Sigmoid colon (tissue), 7 donors: ENCODE data around the gene ROMO1. TPM values are rescaled to one million over a fixed set of nuclear protein-coding genes. Genes with fewer than 3 reads are reported as not detected.
"Not testable (repeated sequence)": the region's sequence is repeated elsewhere in the genome, so short reads cannot be mapped to it uniquely, and the experiment has no call there.

Experiments used
- DNase-seq: peaks from one replicate; pipeline ENCODE4 v3.0.0-alpha.2; 2019
- H3K27ac ChIP-seq, 4 donors: fragments of 200-600 bp; sonication (generic); one replicate each; pipeline ENCODE4 v1.5.1; 2016 to 2019; ENCODE audit warnings: mild to moderate bottlenecking in 1 of 4
- H3K27me3 ChIP-seq, 3 donors: fragments of 200-600 bp; sonication (generic); one replicate each; pipeline ENCODE4 v1.5.1; 2019; ENCODE audit warnings: mild to moderate bottlenecking in 1 of 3
- H3K36me3 ChIP-seq, 4 donors: fragments of 200-600 bp; sonication (generic); one replicate each; pipeline ENCODE4 v1.5.1; 2016 to 2019
- H3K4me1 ChIP-seq, 4 donors: fragments of 200-600 bp; sonication (generic); one replicate each; pipeline ENCODE4 v1.5.1; 2017 to 2019
- H3K4me3 ChIP-seq, 4 donors: fragments of 200-600 bp; sonication (generic); one replicate each; pipeline ENCODE4 v1.5.1; 2017 to 2019; ENCODE audit warnings: mild to moderate bottlenecking in 2 of 4, moderate library complexity in 1 of 4
- H3K9me3 ChIP-seq, 4 donors: fragments of 200-600 bp in 3 of 4; sonication (generic) in 3 of 4; one replicate each; pipeline versions ENCODE4 v1.5.1 to v1.6.1; 2013 to 2019
- CTCF ChIP-seq, 4 experiments: fragments of 450-650 bp in 3 of 4; fragments of 200-600 bp in 1 of 4; IDR thresholded peaks; one replicate each; pipeline ENCODE4 v1.5.1; 2016 to 2019; ENCODE audit warnings: antibody characterized with exemption in 4 of 4, mild to moderate bottlenecking in 3 of 4, moderate library complexity in 2 of 4
- POLR2AphosphoS5 ChIP-seq, 4 donors: sonication (generic); formaldehyde crosslinking; IDR thresholded peaks; one replicate each; pipeline ENCODE4 v1.6.1; 2017; ENCODE audit warnings: antibody characterized with exemption in 4 of 4
- WGBS, 2 donors: extraction: QIAGEN DNeasy Blood & Tissue Kit; methylation state at CpG; one replicate each; pipeline ENCODE4 v1.1.7; 2013; 5-methylcytosine and 5-hydroxymethylcytosine counted together
- intact Hi-C: fragments of 100-400 bp; cut with DNase I; formaldehyde crosslinking; loops from one replicate; pipeline ENCODE4 v1.15.1; 2023
- polyA plus RNA-seq, 3 donors: library from polyadenylated mRNA; stranded (reverse); fragments of 200-250 nt; gene quantifications; one replicate each; pipeline ENCODE4 v1.2.3, GENCODE V29; 2013
- total RNA-seq, 4 donors: library from RNA; depleted of rRNA; stranded (reverse); fragments of >200 nt; gene quantifications; one replicate each; pipeline ENCODE4 v1.1.0, GENCODE V29; 2016
- donor health status: healthy with polysubstance abuse.
- donor health status: Bipolar disorder and iron deficiency.
- donor health status: healthy.

ROMO1 gene
- total and polyA plus RNA-seq, 7 donors, result 206 to 621 (median 486) TPM

- WGBS, 2 donors, result 61 to 81% methylated on average over 15 of the region's 15 CpGs
- TF ChIP-seq POLR2AphosphoS5 (IDR thresholded peaks at IDR 0.05), result peak in 1 of 4 donors; percentile 27
- no peak for TF ChIP-seq CTCF (IDR thresholded peaks at IDR 0.05)
- peak; percentile 69 for DNase-seq
- Histone ChIP-seq H3K36me3 (peaks cover 0 to 19% (median 9%) of the 10 kb centered on the region in 4 donors), H3K27me3 (no peaks in the 10 kb centered on the region), H3K27ac (peak overlapping the region; percentile 94 to 98 (median 96)), H3K4me3 (peak overlapping the region in 1 of 4 donors; percentile 6), H3K9me3 (no peaks in the 10 kb centered on the region), H3K4me1 (peaks cover 0 to 27% (median 26%) of the 10 kb centered on the region in 4 donors)
- intact Hi-C loops, result loop anchor here (2.0 to 5.0 kb wide), 3 partner anchors 42 to 208 kb away; partner anchors contain the start of gene SCAND1
Measured at GRCh38 chr20:35743693-35744491, 44.7 kb downstream of the ROMO1 start.

- intact Hi-C loops, result loop anchor here (5.0 kb wide), 2 partner anchors 42 to 208 kb away; partner anchors contain the start of gene SCAND1
- not testable (repeated sequence) for H3K9me3 ChIP-seq, DNase-seq, H3K4me3 ChIP-seq, H3K27me3 ChIP-seq
- peaks cover 0 to 13% (median 5%) of the 10 kb centered on the region in 4 donors for H3K36me3 ChIP-seq
- H3K27ac ChIP-seq, result peak overlapping the region; percentile 94 to 98 (median 96)
- peaks cover 0 to 21% (median 20%) of the 10 kb centered on the region in 4 donors for H3K4me1 ChIP-seq
- 94 to 96% methylated on average over 3 of the region's 3 CpGs for WGBS, 2 donors
Measured at GRCh38 chr20:35744492-35744841, 45.3 kb downstream of the ROMO1 start.

Other genes starting within 250 kb of the ROMO1 start
- gene CEP250, start 243.8 kb upstream of the ROMO1 start, total RNA-seq, result 10 to 100 TPM; 12.8 to 35.2 (median 16.5) TPM
- gene CEP250, start 243.8 kb upstream of the ROMO1 start, polyA plus RNA-seq, result 10 to 100 TPM in 1 of 3 donors, 1 to 10 TPM in 2; 6.6 to 20.7 (median 9.7) TPM
- not detected for gene C20orf173, start 169.8 kb upstream of the ROMO1 start, total RNA-seq
- gene C20orf173, start 169.8 kb upstream of the ROMO1 start, polyA plus RNA-seq, result not detected
- gene ERGIC3, start 157.3 kb upstream of the ROMO1 start, total RNA-seq, result 100 to 1,000 TPM; 141 to 230 (median 195) TPM
- gene ERGIC3, start 157.3 kb upstream of the ROMO1 start, polyA plus RNA-seq, result 100 to 1,000 TPM; 113 to 200 (median 184) TPM
- gene SPAG4, start 83.6 kb upstream of the ROMO1 start, total RNA-seq, result 10 to 100 TPM in 1 of 4 donors, 1 to 10 TPM in 3; 3.3 to 10.5 (median 4.6) TPM
- gene SPAG4, start 83.6 kb upstream of the ROMO1 start, polyA plus RNA-seq, result 1 to 10 TPM in 2 of 3 donors, not detected in 1; 4.1 to 4.2 TPM
- gene CPNE1, start 34.5 kb upstream of the ROMO1 start, total RNA-seq, result 100 to 1,000 TPM in 2 of 4 donors, 10 to 100 TPM in 2; 56.5 to 156 (median 90.1) TPM
- 100 to 1,000 TPM in 1 of 3 donors, 10 to 100 TPM in 2; 71.5 to 118 (median 76.8) TPM for gene CPNE1, start 34.5 kb upstream of the ROMO1 start, polyA plus RNA-seq
- gene RBM12, start 34.5 kb upstream of the ROMO1 start, total RNA-seq, result 10 to 100 TPM; 24.6 to 26.4 (median 25.7) TPM
- 10 to 100 TPM; 10.2 to 23.1 (median 12.0) TPM for gene RBM12, start 34.5 kb upstream of the ROMO1 start, polyA plus RNA-seq
- 10 to 100 TPM; 25.2 to 39.2 (median 32.3) TPM for gene NFS1, start 53 bp upstream of the ROMO1 start, total RNA-seq
- gene NFS1, start 53 bp upstream of the ROMO1 start, polyA plus RNA-seq, result 10 to 100 TPM; 19.0 to 29.8 (median 19.2) TPM
- gene RBM39, start 42.9 kb downstream of the ROMO1 start, total RNA-seq, result 100 to 1,000 TPM; 281 to 408 (median 296) TPM
- 100 to 1,000 TPM in 1 of 3 donors, 10 to 100 TPM in 2; 68.2 to 166 (median 94.9) TPM for gene RBM39, start 42.9 kb downstream of the ROMO1 start, polyA plus RNA-seq
- 10 to 100 TPM; 41.0 to 49.7 (median 45.5) TPM for gene PHF20, start 72.6 kb downstream of the ROMO1 start, total RNA-seq
- 10 to 100 TPM; 10.8 to 25.6 (median 17.6) TPM for gene PHF20, start 72.6 kb downstream of the ROMO1 start, polyA plus RNA-seq